ENCODE results near the gene ESR2.

DNA sequence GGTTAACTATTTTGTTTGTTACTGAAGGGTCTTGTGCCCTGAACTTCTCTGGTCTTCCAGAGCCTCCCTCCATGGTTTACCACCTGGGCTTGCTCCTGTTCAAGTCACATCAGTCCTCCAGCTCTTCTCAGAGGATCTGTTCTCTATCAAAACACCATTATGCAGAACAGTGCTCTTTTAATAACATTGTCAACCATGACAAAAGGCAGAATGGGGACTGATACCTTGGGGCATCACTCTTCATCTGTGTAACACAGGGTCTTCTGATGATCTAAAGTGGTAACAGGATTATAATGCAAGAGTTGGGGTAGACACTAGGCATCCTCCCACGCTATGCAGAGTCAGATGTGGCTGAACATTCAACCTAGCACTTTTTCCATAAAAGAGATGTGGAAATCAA is 38.4 kb downstream of the ESR2 start:
- TF ChIP-seq POLR2A (IDR thresholded peaks at IDR 0.05): no peak
- TF ChIP-seq, protein P1, sequence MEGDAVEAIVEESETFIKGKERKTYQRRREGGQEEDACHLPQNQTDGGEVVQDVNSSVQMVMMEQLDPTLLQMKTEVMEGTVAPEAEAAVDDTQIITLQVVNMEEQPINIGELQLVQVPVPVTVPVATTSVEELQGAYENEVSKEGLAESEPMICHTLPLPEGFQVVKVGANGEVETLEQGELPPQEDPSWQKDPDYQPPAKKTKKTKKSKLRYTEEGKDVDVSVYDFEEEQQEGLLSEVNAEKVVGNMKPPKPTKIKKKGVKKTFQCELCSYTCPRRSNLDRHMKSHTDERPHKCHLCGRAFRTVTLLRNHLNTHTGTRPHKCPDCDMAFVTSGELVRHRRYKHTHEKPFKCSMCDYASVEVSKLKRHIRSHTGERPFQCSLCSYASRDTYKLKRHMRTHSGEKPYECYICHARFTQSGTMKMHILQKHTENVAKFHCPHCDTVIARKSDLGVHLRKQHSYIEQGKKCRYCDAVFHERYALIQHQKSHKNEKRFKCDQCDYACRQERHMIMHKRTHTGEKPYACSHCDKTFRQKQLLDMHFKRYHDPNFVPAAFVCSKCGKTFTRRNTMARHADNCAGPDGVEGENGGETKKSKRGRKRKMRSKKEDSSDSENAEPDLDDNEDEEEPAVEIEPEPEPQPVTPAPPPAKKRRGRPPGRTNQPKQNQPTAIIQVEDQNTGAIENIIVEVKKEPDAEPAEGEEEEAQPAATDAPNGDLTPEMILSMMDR (IDR thresholded peaks at IDR 0.05 in 4 of 5, conservative IDR thresholded peaks at IDR 0.05 in 1 of 5): no peak
